B cell (primary cell): ENCODE results near the gene PXMP4. TPM values are rescaled to one million over a fixed set of nuclear protein-coding genes. Genes with fewer than 3 reads are reported as not detected.

Experiments used
- ATAC-seq: fragments of 200-7000 bp; cut with Tn5 transposase; one replicate; pipeline ENCODE4 v1.10.0; 2021; ENCODE audit warnings: low read depth, mild to moderate bottlenecking, moderate number of reproducible peaks, moderate library complexity
- CTCF ChIA-PET: fragments of 350-600 bp; sonication (Branson Sonifier 250); formaldehyde crosslinking; loops from one replicate; lab custom pipeline; 2021; ENCODE audit warnings: antibody characterized with exemption, inconsistent platforms; lab: Charles Lee
- POLR2A ChIA-PET: fragments of 350-600 bp; sonication (Branson Sonifier 250); formaldehyde crosslinking; loops from one replicate; lab custom pipeline; 2021; ENCODE audit warnings: antibody characterized with exemption; lab: Charles Lee
- DNase-seq: peaks from one replicate; pipeline ENCODE4 v3.0.0; 2013
- H2AFZ ChIP-seq: 2 replicates; pipeline ENCODE4 v1.6.1; 2012; ENCODE audit warnings: mild to moderate bottlenecking, low read depth, low read length; ENCODE audit not compliant: insufficient read depth, poor library complexity, severe bottlenecking
- H3K27ac ChIP-seq, 2 donors: 1 replicate in 1 of 2; 2 replicates in 1 of 2; pipeline ENCODE4 v1.5.1; 2012 to 2013; ENCODE audit warnings: low read length in 2 of 2, mild to moderate bottlenecking in 2 of 2, moderate library complexity in 1 of 2
- H3K27me3 ChIP-seq, 4 experiments: fragments of 200-600 bp in 1 of 4; sonication (generic) in 1 of 4; replicated peaks in 1 of 4; 1 replicate in 2 of 4; 2 replicates in 2 of 4; pipeline versions ENCODE4 v1.6.1 to v1.7.0; 2013 to 2016; ENCODE audit warnings: low read length in 3 of 4, mild to moderate bottlenecking in 2 of 4, mixed read lengths in 1 of 4, moderate library complexity in 1 of 4; ENCODE audit not compliant: insufficient read depth in 4 of 4, control insufficient read depth in 3 of 4; ENCODE audit errors: control extremely low read depth in 1 of 4
- H3K36me3 ChIP-seq, 2 experiments: replicated peaks in 1 of 2; 1 replicate in 1 of 2; 2 replicates in 1 of 2; pipeline versions ENCODE4 v1.6.1 to v1.7.1; 2013; ENCODE audit warnings: low read length in 1 of 2; ENCODE audit not compliant: insufficient read depth in 2 of 2, control insufficient read depth in 1 of 2; ENCODE audit errors: control extremely low read depth in 1 of 2, extremely low read depth in 1 of 2
- H3K4me1 ChIP-seq, 2 donors: fragments of 200-600 bp in 1 of 2; sonication (generic) in 1 of 2; 1 replicate in 1 of 2; 2 replicates in 1 of 2; pipeline versions ENCODE4 v1.5.1 to v1.6.1; 2013 to 2017; ENCODE audit warnings: low read length in 2 of 2; ENCODE audit not compliant: control insufficient read depth in 2 of 2, insufficient read depth in 2 of 2
- H3K4me2 ChIP-seq: replicated peaks from 2 replicates; pipeline ENCODE3; 2012; ENCODE audit warnings: mild to moderate bottlenecking, low read depth, low read length; ENCODE audit not compliant: poor library complexity, severe bottlenecking
- H3K4me3 ChIP-seq, 5 experiments: fragments of 200-600 bp in 1 of 5; sonication (generic) in 1 of 5; 1 replicate in 3 of 5; 2 replicates in 2 of 5; pipeline versions ENCODE4 v1.5.1 to v1.7.0; 2011 to 2016; ENCODE audit warnings: low read length in 4 of 5, mild to moderate bottlenecking in 4 of 5, low read depth in 2 of 5, control low read depth in 1 of 5, moderate library complexity in 1 of 5; ENCODE audit not compliant: insufficient read depth in 1 of 5; ENCODE audit errors: control extremely low read depth in 1 of 5, extremely low read depth in 1 of 5
- H3K79me2 ChIP-seq: fragments of 200-600 bp; sonication (generic); one replicate; pipeline ENCODE4 v1.6.0; 2016; ENCODE audit warnings: low read length; ENCODE audit not compliant: control insufficient read depth, insufficient read depth
- H3K9ac ChIP-seq: fragments of 200-600 bp; sonication (generic); 2 replicates; pipeline ENCODE4 v1.6.1; 2017; ENCODE audit warnings: mild to moderate bottlenecking, low read length, moderate library complexity
- H3K9me3 ChIP-seq, 3 donors: one replicate each; pipeline versions ENCODE4 v1.6.1 to v1.7.1; 2013; ENCODE audit warnings: low read length in 2 of 3; ENCODE audit not compliant: control insufficient read depth in 2 of 3, insufficient read depth in 1 of 3; ENCODE audit errors: control extremely low read depth in 1 of 3
- H4K20me1 ChIP-seq: 2 replicates; pipeline ENCODE4 v1.6.0; 2012; ENCODE audit warnings: mild to moderate bottlenecking, low read length; ENCODE audit not compliant: insufficient read depth, control insufficient read depth, poor library complexity, severe bottlenecking
- H3K27ac Mint-ChIP-seq: one replicate; pipeline ENCODE4 v1.8.0; 2021; ENCODE audit warnings: mixed read lengths
- H3K27me3 Mint-ChIP-seq: one replicate; pipeline ENCODE4 v1.8.0; 2021; ENCODE audit warnings: mixed read lengths
- H3K4me1 Mint-ChIP-seq: one replicate; pipeline ENCODE4 v1.8.0; 2021; ENCODE audit warnings: mixed read lengths
- H3K4me3 Mint-ChIP-seq: one replicate; pipeline ENCODE4 v1.8.0; 2021; ENCODE audit warnings: mixed read lengths
- H3K9me3 Mint-ChIP-seq: one replicate; pipeline ENCODE4 v1.8.0; 2022; ENCODE audit warnings: mixed read lengths; ENCODE audit not compliant: insufficient read depth
- EZH2 ChIP-seq: IDR thresholded peaks from 2 replicates; pipeline ENCODE4 v1.6.1; 2012; ENCODE audit warnings: borderline replicate concordance, low read depth, mild to moderate bottlenecking, moderate library complexity, low read length; ENCODE audit not compliant: insufficient read depth, poor library complexity, severe bottlenecking
- WGBS: methylation state at CpG from one replicate; pipeline ENCODE4 v1.1.5; 2013; ENCODE audit warnings: missing lambda C conversion rate; ENCODE audit not compliant: insufficient coverage; 5-methylcytosine and 5-hydroxymethylcytosine counted together
- intact Hi-C: fragments of 100-400 bp; cut with micrococcal nuclease; formaldehyde crosslinking; loops from one replicate; pipeline ENCODE4 v1.10.0; 2022
- polyA plus RNA-seq: library from polyadenylated mRNA; depleted of rRNA; stranded (reverse); fragments of >200 nt; gene quantifications from 2 replicates; pipeline ENCODE4 v1.2.3, GENCODE V29; 2012
- total RNA-seq, 2 donors: library from RNA; stranded (reverse); fragments of 120-200 nt in 1 of 2; gene quantifications; 1 replicate in 1 of 2; 2 replicates in 1 of 2; pipeline versions ENCODE4 v1.2.3 to v1.2.4, GENCODE V29; 2013 to 2022
- TF ChIP-seq, protein P1 (sequence below): fragments of 200-600 bp; IDR thresholded peaks from one replicate; pipeline ENCODE4 v1.8.0; 2022; ENCODE audit warnings: antibody characterized with exemption, mild to moderate bottlenecking

The PXMP4 gene
- total and polyA plus RNA-seq, 2 donors (not counting 1 experiment from before 2014, with no cell fraction given) = 5.0 to 6.6 TPM

DNA sequence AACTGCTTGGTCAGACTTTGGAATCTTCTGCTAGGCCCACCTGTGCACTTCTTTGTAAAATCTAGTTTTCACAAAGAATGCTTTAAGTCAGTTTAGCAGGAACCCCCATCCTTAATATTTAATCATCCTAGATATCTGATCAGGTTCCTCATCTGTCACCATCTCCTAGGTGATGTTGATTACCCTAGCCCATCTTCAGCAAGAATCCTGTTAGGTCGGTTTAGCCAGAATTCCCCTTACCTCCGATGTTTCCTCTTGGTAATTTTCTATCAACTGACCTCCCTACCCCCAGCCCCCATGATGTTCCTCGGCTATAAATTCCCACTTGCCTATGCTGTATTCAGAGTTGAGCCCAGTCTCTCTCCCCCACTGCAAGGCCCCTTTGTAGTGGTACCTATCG is 9.0 kb upstream of the PXMP4 start:
- Mint-ChIP-seq H3K27me3 (no peaks in the 10 kb centered on the region), H3K27ac (peak overlapping the region; percentile 48), H3K9me3 (no peaks in the 10 kb centered on the region), H3K4me1 (peaks cover 18% of the 10 kb centered on the region), H3K4me3 (no peak overlapping the region)
- Histone ChIP-seq H3K4me2 (no peak overlapping the region), H3K9ac (no peak overlapping the region), H3K79me2 (no peaks in the 10 kb centered on the region), H3K9me3 (peaks cover 0 to 4% (median 0%) of the 10 kb centered on the region in 3 donors), H2AFZ (no peak overlapping the region), H4K20me1 (no peaks in the 10 kb centered on the region), H3K36me3 (no peaks in the 10 kb centered on the region), H3K4me1 (peaks cover 15 to 23% of the 10 kb centered on the region in 2 donors), H3K27ac (no peak overlapping the region), H3K4me3 (no peak overlapping the region), H3K27me3 (no peaks in the 10 kb centered on the region)
- DNase-seq (no peak), ATAC-seq (no peak)
- POLR2A ChIA-PET = no interaction called here
- TF ChIP-seq EZH2 = no peak
- TF ChIP-seq, protein P1, sequence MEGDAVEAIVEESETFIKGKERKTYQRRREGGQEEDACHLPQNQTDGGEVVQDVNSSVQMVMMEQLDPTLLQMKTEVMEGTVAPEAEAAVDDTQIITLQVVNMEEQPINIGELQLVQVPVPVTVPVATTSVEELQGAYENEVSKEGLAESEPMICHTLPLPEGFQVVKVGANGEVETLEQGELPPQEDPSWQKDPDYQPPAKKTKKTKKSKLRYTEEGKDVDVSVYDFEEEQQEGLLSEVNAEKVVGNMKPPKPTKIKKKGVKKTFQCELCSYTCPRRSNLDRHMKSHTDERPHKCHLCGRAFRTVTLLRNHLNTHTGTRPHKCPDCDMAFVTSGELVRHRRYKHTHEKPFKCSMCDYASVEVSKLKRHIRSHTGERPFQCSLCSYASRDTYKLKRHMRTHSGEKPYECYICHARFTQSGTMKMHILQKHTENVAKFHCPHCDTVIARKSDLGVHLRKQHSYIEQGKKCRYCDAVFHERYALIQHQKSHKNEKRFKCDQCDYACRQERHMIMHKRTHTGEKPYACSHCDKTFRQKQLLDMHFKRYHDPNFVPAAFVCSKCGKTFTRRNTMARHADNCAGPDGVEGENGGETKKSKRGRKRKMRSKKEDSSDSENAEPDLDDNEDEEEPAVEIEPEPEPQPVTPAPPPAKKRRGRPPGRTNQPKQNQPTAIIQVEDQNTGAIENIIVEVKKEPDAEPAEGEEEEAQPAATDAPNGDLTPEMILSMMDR = no peak
- CTCF ChIA-PET = no interaction called here
- WGBS = 94% methylated on average over 2 of the region's 4 CpGs
- intact Hi-C loops = no loop called here

- no peak overlapping the region for H3K4me3 Mint-ChIP-seq
- 100% methylated on average over 1 of the region's 2 CpGs for WGBS
- POLR2A ChIA-PET = interaction anchor here (0.5 to 1.0 kb wide), 2 partner anchors 46 to 310 kb away, joined by 3 to 9 read pairs; no protein-coding TSS in a partner anchor
Measured at GRCh38 chr20:33728463-33728862, 8.4 kb upstream of the PXMP4 start.

More at GRCh38 chr20:33728463-33728862, 8.4 kb upstream of the PXMP4 start:
- Histone ChIP-seq H3K9ac (no peak overlapping the region), H3K79me2 (no peaks in the 10 kb centered on the region), H3K36me3 (no peaks in the 10 kb centered on the region), H3K9me3 (peaks cover 0 to 4% (median 0%) of the 10 kb centered on the region in 3 donors), H2AFZ (no peak overlapping the region), H4K20me1 (no peaks in the 10 kb centered on the region), H3K27ac (no peak overlapping the region), H3K4me2 (no peak overlapping the region), H3K27me3 (no peaks in the 10 kb centered on the region), H3K4me3 (no peak overlapping the region), H3K4me1 (peaks cover 9 to 17% of the 10 kb centered on the region in 2 donors)
- H3K9me3 Mint-ChIP-seq = no peaks in the 10 kb centered on the region
- no peak overlapping the region for H3K27ac Mint-ChIP-seq
- intact Hi-C loops = no loop called here
- no peak for ATAC-seq
- TF ChIP-seq, protein P1 = no peak
- TF ChIP-seq EZH2 = no peak
- H3K4me1 Mint-ChIP-seq = peaks cover 11% of the 10 kb centered on the region
- DNase-seq = no peak
- CTCF ChIA-PET = interaction anchor here (1.0 kb wide), 1 partner anchor 8 kb away, joined by 4 read pairs; the partner anchor contains the start of gene PXMP4
- H3K27me3 Mint-ChIP-seq = no peaks in the 10 kb centered on the region
